GM21381 (cell line): ENCODE data around the gene DLGAP1.

ENCODE experiments used
- ATAC-seq: cut with Tn5 transposase; IDR thresholded peaks from one replicate; pipeline ENCODE4 v1.9.1; 2021; ENCODE audit warnings: mild to moderate bottlenecking, moderate library complexity; ENCODE audit not compliant: unreplicated experiment

Gene DLGAP1

DNA sequence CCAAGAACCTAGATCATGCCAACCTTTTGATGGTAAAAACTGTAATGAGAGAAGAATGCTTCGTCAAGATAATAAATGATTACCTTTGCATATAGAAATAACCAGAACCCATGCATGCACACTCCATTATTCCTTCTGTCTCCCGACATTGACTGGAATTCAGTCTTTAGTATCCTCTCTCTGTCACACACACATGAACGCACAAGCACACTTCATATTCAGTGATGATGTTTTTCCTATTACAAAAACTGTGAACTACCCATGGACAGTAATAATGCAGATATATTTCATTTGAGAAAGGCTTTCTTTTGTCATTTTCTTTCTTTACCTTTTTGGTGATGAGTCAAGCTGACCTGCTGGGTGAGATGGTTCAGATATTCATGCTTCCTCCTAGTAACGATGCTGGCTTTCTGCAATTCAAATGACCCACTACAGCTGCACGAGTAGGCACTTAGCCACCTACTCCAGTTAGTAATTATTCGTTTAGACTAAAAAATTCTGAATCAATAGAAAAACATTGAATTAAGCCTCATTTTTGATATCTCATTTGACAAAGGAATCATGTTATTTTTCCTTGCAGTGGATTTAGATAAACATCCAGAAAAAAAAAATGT is 623.0 kb downstream of the DLGAP1 start:
- ATAC-seq, result no peak

DNA sequence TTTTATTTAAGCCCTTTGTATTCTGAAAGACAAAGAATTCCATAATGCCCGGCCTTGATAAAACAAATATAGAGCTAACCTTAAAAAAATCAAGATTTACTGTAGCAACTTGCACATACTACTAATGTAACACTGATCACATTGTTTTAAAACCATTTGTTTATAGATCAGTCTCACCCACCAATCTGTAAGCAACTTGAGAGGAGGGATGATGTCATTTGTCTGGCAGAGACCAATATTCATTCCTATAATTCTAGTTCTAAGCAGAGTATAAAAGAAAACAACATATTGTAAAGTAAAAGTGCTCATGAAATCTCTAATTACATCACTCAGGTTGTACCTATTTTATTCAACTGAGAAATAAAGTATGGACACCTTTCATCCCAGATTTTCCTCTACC is 624.5 kb downstream of the DLGAP1 start:
- no peak for ATAC-seq

DNA sequence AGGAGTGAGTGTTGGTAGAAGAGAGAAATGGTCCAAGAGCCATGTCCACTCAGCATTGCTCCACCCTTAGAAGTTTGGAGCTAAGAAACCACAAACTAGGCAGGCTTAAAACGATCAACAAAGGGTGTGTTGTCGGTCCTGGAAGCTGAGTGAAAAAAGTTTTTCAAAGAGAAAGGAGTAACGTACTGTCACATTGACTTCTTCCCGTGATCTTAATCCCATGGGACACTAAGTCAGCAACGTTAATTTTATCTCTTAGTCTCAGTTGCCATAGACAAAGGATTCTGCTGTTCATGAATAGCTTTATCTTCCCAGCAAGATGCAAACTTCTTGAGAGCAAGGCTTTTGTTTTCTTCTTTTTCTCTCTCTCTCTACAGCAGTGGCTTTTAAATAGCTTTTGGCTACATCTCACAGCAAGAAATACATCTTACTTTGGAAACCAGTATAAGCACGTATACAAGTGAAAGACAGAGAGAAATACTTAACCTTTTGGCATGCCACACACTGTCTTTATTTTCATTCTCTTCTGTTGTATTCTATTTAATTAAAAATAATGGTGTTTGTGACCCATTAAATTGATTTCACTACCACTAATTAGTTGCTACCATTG is 627.8 kb downstream of the DLGAP1 start:
- no peak for ATAC-seq

DNA sequence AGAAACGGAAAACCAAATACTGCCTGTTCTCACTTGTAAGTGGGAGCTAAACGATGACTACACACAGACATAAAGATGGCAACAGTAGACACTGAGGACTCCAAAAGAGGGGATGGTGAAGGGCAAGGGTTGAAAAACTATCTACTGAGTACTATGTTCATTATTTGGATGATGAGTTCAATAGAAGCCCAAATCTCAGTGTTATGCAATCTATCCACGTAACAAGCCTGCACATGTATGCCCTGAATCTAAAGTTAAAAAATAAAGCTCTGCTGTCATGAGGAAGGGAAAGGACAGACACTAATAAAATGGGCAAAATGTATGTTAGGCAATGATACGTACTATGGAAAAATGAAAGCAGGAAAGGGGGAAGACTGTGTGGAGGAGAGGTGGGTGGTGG is 629.1 kb downstream of the DLGAP1 start:
- no peak for ATAC-seq

DNA sequence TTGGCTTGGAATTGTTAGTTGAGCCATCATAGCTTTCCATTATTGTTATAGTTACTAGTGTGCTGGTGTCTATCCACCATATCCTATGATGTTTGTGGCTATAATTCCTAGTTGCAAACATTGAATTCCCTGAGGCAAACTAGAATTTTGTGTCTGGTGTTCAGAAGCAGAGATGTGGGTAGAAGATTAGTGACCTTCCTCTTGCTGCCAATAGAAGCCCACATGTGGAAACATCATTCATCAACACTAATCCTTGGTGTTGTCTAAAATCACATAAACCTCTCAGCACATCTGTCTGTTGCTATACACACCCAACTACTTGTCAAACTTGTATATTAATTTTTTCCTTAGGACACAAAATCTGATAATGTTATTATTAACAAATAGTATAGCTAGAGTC is 631.0 kb downstream of the DLGAP1 start:
- ATAC-seq, result no peak

DNA sequence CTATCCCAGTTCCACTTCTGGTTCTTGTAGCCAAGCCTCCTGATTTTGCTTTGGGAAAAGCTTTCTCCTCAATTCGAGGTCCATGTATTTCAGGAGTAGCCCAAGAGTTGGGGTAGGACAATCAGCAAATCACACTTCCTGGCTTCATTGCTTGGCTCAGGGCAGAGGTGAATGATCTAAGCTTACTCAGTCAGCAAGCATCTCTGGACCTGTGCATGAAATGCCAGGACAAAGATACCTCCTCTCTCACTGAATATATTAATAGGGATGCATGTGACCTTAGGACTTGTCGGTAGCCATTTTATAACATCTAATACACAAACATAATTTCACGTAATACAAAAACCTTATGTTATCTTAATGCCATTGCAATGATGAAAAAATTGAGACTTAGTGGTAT is 632.0 kb downstream of the DLGAP1 start:
- no peak for ATAC-seq

DNA sequence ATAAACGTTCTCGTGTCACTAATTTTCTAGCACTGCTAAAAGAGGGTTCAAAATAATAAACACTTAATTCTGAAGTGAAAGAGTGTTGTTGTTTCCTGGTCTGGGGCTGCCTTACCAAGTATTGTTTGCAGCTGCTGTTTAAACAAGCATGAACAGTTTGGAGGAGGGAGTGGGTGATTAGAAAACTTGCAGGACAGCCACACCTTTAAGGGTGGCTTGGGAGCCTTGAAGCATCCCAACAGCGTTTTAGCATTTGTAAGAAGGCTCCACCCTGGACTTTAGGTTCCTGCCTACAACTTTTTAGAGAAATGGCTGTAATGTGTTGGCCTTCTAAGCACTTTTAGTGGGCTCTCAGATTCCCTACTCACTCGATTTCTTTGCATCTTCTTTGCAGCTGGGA is 633.6 kb downstream of the DLGAP1 start:
- no peak for ATAC-seq

DNA sequence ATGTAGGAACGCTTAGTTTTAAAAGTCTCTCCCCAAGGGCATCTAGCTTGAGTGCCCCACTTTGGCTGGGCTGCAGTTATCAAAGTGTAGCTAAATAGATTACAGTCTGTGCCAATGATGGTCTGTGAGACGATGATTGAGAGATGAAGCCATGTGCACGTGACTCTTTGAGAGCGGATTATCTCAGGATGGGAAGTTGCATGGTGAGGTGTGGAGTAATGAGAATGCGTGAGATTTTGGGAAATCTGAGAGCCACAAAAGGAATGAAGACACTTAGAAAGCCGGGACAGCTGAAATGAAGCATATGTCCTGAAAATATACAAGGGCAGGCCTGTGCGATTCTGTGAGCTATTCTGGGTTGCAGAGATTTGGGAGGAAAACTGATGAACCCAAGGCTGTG is 635.1 kb downstream of the DLGAP1 start:
- ATAC-seq, result no peak

DNA sequence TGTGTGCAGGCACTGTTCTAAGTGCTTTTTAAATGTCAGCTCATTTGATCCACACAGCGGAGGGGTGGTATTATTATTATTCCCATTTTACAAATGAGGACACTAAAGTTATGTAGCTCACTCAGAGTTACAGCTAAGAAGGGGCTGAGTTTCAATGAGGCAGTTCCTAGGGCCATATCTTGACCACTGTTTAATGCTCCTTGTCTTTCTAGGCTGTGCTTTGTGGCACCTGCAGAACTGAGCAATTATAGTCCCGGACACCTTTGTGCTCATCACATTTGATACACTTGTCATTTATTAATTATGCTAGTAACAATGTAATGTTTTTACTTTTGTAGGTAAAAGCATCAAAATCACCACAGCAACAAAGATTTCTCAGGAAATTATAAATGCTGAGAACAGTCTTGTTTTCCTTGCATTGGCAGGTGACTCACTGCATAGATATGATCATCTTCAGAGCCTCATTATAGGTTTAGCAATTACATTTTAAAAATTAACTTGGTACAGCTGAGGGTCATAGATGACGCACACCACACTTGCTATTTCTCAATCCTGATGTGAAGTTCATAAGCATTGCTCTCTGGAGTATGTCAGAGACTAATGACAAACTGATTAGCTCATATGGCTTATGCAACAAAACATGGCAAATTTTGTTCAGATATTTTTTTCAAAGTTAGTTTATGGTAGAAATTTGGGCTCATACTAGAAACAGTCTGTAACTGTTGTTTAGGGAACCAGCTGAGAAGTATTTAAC is 638.3 kb downstream of the DLGAP1 start:
- no peak for ATAC-seq

DNA sequence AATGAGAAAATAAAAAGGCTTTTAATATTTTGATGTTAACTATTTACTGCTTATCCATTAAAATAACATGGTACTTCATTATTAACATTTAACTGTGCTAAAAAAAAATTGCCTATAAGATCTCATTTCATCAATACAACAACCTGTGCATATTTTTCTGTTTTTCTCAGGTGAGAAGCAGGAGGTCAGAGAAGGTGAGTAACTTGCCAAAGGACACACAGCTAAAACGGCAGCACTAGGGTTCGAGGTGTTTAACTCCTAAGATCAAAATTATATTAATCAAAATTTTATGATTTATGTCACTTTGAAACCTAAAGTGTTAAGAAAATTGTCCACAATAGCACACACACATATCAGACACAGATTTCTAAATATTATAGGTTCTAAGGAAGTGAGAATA is 639.1 kb downstream of the DLGAP1 start:
- no peak for ATAC-seq

DNA sequence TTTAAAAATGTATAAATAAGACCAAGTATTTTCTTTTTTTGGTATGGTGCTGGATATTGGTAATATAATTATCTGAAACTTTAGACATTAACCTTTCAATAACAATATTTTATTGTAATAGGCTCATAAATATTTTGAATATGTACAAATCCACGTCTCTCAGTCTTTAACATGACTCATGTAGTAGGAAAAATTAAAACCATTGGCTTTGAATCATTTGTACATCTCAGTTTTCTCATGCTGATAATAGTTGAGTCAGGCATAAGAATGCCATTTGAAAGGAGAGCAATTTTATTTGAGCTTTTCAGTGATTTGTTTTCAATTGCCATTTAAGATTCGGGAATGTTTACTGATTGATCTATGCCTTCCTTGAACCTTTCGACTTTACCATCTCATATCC is 640.3 kb downstream of the DLGAP1 start:
- ATAC-seq, result no peak

DNA sequence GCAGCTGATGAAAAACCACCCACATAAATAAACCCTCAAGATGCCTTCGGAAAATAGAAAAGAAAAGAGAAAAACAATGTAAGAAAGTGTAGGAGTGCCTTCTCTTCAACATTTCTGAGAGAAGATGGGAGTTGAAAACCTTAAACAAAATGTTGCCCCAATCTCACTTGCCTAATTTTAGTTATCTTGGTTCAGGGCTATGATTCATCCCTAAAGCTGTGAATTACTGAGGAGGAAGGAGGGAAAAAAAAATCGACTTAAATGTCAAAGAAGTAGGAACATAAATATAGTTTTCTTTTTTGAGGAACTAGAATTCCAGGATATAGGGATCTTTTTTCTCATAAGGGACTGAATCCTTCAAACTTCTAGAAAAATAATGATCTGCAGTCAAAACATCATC is 644.8 kb downstream of the DLGAP1 start:
- ATAC-seq, result no peak

DNA sequence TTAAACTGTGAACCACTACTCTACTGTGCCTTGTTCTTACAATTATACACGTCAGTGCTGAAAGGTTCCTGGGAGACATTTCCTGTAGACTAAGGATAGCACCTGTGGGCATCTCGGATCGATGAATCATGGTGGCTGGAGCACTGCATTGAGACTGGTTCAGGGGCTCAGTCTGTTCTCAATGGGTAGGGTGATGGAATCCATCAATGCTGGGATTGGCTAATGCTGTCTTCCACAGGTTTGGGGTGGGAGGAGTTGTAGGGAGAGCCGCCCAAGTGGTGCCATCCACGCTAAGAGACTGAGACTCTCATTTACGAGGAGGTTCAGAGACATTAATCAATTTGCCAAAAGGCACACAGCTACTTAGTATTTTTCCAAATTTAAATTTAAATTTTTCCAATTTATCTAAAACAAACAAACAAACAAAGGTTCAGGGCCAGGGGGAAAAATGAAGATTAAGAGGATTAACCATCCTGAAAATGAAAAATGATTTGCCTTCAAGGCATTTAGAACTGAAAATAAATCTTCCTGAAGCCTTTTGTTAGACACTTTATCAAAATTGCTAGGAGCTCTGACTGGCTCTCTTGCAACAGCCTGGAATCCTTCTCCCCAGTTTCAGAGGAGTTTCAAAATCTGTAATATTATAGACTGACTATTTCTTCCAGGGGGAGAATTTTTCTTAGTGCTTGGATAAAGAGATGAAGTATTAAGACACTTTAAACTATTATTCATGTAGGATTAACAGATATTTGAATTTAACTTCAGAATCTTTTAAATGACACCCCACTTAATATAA is 645.9 kb downstream of the DLGAP1 start:
- ATAC-seq, result no peak

DNA sequence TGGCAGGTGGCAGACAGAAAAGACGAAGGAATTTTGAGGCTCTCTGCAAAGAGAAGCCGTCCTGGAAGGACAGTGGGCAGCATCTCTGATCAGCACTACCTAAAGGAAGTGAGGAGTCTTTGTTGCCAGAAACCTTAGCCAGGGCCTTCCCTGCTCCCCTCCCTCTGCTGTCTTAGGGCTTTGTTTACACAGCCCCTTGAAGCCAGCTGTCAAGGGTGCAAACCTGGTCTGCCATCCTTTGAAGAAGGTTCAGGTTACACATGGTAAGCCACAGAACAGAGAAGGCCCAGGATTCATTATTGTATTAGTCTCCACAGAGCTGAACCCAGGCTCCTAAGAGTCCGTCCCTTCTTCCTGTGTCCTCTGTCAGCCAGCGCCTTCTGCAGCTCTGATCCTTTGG is 648.5 kb downstream of the DLGAP1 start:
- no peak for ATAC-seq

DNA sequence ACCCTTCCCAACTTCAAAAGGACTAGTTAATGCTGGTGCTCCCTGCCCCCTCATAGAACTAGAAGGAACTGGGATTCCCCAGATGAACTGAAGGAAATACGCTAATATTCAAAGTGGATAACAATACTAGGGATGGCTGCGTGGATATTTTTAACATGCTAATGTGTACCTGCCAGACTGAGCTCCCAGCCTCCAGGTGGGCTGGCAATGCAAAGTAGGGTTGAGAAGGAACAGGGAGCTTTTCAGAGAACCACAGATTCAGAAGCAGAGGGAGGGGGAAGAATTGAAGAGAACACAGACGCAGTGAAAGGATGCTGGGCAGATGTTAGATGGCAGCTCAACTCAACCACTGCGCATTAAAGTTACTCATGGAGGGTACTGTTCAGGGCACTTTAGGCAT is 650.8 kb downstream of the DLGAP1 start:
- no peak for ATAC-seq

DNA sequence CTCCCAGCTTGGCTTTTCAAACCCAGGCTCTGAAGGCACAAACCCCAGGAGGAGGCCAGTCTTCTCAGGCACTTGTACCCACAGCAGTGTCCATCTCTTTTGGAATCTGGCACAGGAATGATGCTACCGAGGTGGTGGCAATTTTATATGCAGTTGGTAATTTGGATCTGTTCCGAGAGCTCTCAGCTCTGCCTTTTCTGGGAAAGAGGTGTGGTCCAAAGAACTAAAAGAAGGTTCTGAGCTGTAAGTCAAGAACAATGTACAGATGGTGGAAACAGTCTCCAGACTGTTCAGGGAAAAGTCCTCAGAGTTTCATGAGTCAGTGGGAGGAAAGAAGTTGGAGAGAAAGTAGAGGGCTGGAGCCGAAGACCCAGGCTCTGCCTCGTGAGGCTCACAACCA is 651.8 kb downstream of the DLGAP1 start:
- ATAC-seq, result no peak

DNA sequence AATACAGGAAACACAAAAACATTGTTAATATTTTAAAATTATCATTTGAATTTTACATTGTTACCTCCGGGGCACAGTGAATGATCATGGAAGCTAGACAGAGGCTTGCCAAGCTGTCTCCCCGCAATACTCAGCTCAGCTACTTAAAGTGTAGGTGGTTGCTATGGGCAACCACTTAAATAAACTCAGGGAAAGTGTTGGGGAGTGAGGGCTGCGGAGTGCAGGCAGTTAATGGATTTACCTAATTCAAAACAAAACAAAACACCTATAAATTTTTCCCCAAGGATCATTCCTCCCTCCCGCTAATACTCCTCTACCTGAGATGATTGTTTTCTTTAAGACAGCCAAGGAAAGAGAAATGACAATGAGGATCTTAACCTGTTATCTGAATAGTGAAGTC is 655.6 kb downstream of the DLGAP1 start:
- no peak for ATAC-seq

DNA sequence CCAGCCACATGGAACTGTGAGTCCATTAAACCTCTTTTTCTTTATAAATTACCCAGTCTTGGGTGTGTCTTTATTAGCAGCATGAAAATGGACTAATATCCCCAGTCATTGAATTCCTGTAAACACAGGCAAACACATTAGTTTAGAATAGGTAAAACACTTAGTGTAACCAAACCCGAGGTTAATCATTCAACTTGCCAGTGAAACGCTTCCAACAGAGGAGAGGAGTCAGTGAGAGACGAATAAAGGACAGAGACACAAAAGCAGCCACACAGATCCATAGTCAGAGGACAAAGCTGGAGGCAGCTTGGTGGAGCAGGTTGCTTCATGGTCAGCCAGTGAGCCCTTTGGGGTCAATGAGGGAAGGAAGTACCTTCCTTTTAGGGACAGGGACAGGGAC is 657.1 kb downstream of the DLGAP1 start:
- no peak for ATAC-seq

DNA sequence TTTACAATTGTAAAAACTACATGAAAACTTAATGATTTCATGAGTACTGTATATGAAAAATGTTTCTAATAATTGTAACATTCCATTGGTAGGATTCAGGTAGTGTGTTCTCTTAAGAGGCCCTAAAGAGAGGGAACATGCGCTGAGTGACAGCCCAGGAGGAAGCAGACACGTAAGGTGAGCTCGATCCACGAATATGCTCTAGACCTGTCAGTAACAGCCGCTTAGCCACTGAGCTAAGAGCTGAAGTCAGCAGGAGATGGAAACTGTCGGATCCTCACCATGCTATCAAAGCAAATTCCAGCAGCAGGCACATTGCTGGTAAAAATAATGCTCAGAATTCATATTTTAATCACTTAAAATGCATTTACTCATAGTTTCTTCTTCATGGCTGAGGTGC is 658.7 kb downstream of the DLGAP1 start:
- no peak for ATAC-seq

DNA sequence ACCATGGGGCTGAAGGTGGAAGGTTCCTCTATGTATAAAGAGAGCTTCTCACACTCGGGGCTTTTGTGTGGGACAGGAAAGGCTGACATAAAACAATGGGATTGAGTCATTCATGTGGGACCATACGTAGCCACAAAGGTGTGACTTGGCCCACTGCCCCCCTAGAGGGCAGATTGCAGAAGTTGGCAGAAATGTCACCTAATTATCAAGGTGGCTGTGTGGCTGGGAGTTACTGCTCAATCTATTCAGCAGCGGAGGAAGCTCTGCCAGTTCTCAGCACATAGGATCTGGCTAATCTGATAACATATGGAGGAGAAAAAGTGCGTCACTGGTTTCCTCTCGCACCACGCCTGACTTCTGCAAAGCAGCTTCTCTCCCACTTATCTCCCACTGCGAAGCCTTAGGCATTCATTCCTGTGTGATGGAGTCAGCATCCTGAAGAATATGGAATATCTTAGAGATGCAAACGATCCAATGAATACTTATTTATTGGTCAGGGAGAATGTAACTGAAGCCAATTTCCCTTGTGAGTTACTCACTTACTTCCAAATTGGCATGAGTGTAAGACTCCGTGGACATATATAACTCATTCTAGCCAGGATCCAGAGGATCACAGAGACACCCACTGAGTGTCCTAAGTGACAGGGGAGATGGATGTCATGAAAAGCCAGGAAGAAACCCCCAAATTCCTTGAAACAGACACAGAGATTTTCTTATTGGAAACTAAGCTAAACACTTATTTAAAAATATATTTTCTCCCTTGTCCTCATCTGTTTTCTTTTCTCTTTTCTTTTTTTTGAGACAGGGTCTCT is 660.4 kb downstream of the DLGAP1 start:
- no peak for ATAC-seq

DNA sequence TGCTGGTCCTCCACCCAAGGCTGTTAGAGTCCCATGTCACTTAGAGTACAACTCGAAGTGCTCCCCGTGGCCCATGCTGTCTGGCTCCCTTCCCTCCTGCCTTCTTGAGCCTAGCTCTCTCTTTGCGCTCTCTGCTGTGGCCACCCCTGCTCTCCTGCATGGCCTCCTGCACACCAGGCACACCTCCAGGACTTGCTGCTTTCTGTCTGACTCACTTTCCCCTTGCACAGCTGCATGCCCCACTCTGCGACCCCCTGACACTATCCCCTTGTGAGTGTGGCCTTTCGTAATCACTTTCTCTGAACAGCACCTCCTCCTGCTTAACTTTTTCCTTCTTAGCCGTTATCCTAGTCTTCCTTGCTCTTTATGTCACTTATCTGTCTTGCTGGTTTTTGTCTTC is 661.6 kb downstream of the DLGAP1 start:
- ATAC-seq, result no peak
